GM23248 (cell line): Measurements from ENCODE around the gene USP17L12. TPM values are rescaled to one million over a fixed set of nuclear protein-coding genes. Genes with fewer than 3 reads are reported as not detected.
"Not testable (repeated sequence)": the region's sequence is repeated elsewhere in the genome, so short reads cannot be mapped to it uniquely, and the experiment has no call there.

Experiments
- DNase-seq: peaks from one replicate; pipeline ENCODE4 v3.0.0-alpha.2; 2015
- H2AFZ ChIP-seq: fragments of 200-600 bp; sonication (generic); 2 replicates; pipeline ENCODE4 v1.6.1; 2016; ENCODE audit warnings: antibody characterized with exemption
- H3F3A ChIP-seq: fragments of 200-600 bp; sonication (generic); 2 replicates; pipeline ENCODE4 v1.6.1; 2016; ENCODE audit warnings: mild to moderate bottlenecking, antibody characterized with exemption, mixed run types; ENCODE audit not compliant: insufficient read depth
- H3K27ac ChIP-seq: fragments of 200-600 bp; sonication (generic); 2 replicates; pipeline ENCODE4 v1.5.1; 2016; ENCODE audit warnings: mild to moderate bottlenecking
- H3K27me3 ChIP-seq: fragments of 200-600 bp; sonication (generic); replicated peaks from 2 replicates; pipeline ENCODE4 v1.6.1; 2016; ENCODE audit warnings: mild to moderate bottlenecking; ENCODE audit not compliant: insufficient read depth
- H3K36me3 ChIP-seq: fragments of 200-600 bp; sonication (generic); 2 replicates; pipeline ENCODE4 v1.6.1; 2016; ENCODE audit warnings: low read depth, mild to moderate bottlenecking
- H3K4me1 ChIP-seq: fragments of 200-600 bp; sonication (generic); 2 replicates; pipeline ENCODE4 v1.6.1; 2016; ENCODE audit warnings: mild to moderate bottlenecking; ENCODE audit not compliant: insufficient read depth
- H3K4me2 ChIP-seq: fragments of 200-600 bp; sonication (generic); one replicate; pipeline ENCODE4 v1.6.1; 2016; ENCODE audit warnings: mild to moderate bottlenecking; ENCODE audit not compliant: unreplicated experiment
- H3K4me3 ChIP-seq: fragments of 200-600 bp; sonication (generic); 2 replicates; pipeline ENCODE4 v1.5.1; 2016; ENCODE audit warnings: mild to moderate bottlenecking
- H3K79me2 ChIP-seq: fragments of 200-600 bp; sonication (generic); 2 replicates; pipeline ENCODE4 v1.6.1; 2016; ENCODE audit warnings: mild to moderate bottlenecking; ENCODE audit not compliant: insufficient read depth
- H3K9ac ChIP-seq: fragments of 200-600 bp; sonication (generic); 2 replicates; pipeline ENCODE4 v1.6.1; 2016; ENCODE audit warnings: mild to moderate bottlenecking
- H3K9me2 ChIP-seq: fragments of 200-600 bp; sonication (generic); 2 replicates; pipeline ENCODE4 v1.6.1; 2016; ENCODE audit warnings: mixed run types, mild to moderate bottlenecking, moderate library complexity; ENCODE audit not compliant: insufficient read depth
- H3K9me3 ChIP-seq: fragments of 200-600 bp; sonication (generic); one replicate; pipeline ENCODE4 v1.6.1; 2017; ENCODE audit warnings: low read depth
- H4K20me1 ChIP-seq: fragments of 200-600 bp; sonication (generic); 2 replicates; pipeline ENCODE4 v1.6.0; 2016; ENCODE audit not compliant: insufficient read depth
- WGBS, 2 experiments: methylation state at CpG; one replicate each; pipeline ENCODE4 v1.1.6; 2015 to 2017; ENCODE audit warnings: low lambda C conversion rate in 2 of 2, low coverage in 1 of 2; ENCODE audit errors: missing lambda C conversion rate in 2 of 2; 5-methylcytosine and 5-hydroxymethylcytosine counted together
- in situ Hi-C: fragments of 300-500 bp; cut with MboI; formaldehyde crosslinking; loops from 2 replicates; pipeline ENCODE4 v1.15.0; 2020
- polyA plus RNA-seq: library from polyadenylated mRNA; unstranded; fragments of >200 nt; fragmentation: Nextera tagmentation; extraction: Ambion mirVana; gene quantifications from 2 replicates; pipeline ENCODE4 v1.2.1, GENCODE V29; 2016
- total RNA-seq: library from RNA; depleted of rRNA; stranded (reverse); fragments of >200 nt; shearing (Covaris generic); gene quantifications from 2 replicates; pipeline ENCODE4 v1.2.3, GENCODE V29; 2014

Gene USP17L12
- total and polyA plus RNA-seq, 2 experiments from 2014 or later = not detected

DNA sequence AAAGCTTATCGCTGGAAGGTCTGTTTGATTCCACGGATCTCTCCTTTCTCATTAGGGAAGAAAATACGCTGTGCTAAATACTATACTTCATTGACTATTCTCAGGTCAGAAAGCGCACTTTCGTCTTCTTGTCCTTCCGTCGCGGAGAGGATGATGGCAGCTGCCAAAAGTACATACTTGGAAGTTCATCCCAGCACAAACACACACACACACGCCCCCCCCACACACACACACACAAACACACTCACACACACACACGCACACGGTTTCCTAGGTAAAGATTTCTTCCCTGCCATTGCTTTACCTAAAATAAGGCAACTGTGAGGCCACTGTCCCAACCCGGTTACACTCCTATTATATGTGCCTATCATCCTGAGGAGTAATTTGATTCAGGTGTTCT is 18.5 kb downstream of the USP17L12 start:
- WGBS, 2 experiments = 40% methylated on average over 3 to 4 of the region's 12 CpGs
- H2AFZ ChIP-seq, H3K4me3 ChIP-seq, H3F3A ChIP-seq, H3K79me2 ChIP-seq, H3K36me3 ChIP-seq, DNase-seq, H4K20me1 ChIP-seq, H3K27ac ChIP-seq, H3K9me2 ChIP-seq, H3K4me1 ChIP-seq, H3K27me3 ChIP-seq, H3K9me3 ChIP-seq, in situ Hi-C loops, H3K9ac ChIP-seq, H3K4me2 ChIP-seq: not testable (repeated sequence)

DNA sequence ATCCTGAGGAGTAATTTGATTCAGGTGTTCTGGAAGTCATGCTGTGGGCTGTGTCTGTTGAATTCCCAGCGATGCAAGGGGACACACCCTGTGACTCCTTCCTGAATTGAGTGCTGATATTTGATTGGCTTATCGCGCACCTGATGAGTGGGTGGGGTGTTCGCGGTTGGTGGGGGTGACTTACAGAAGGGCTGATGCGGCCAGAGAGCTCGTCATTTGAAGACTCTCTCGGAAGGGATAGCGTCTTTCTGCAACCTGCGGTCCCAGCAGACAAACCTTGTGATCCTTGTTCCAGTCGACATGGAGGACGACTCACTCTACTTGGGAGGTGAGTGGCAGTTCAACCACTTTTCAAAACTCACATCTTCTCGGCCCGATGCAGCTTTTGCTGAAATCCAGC is 23.6 kb downstream of the USP17L12 start, which contains the start of gene USP17L17:
Gene USP17L17 (plus strand): TSS at position 301 of the 400 bp plus-strand sequence. CDS start 0 bp downstream, at position 301.
- H3K9me2 ChIP-seq, H3K9me3 ChIP-seq, H3K4me1 ChIP-seq, in situ Hi-C loops, H3K4me2 ChIP-seq, H3K36me3 ChIP-seq, H3K27me3 ChIP-seq, H3K27ac ChIP-seq, H4K20me1 ChIP-seq, H2AFZ ChIP-seq, H3K79me2 ChIP-seq, H3K4me3 ChIP-seq, DNase-seq, H3K9ac ChIP-seq, H3F3A ChIP-seq: not testable (repeated sequence)
- WGBS, 2 experiments = 61 to 67% methylated on average over 12 of the region's 14 CpGs

DNA sequence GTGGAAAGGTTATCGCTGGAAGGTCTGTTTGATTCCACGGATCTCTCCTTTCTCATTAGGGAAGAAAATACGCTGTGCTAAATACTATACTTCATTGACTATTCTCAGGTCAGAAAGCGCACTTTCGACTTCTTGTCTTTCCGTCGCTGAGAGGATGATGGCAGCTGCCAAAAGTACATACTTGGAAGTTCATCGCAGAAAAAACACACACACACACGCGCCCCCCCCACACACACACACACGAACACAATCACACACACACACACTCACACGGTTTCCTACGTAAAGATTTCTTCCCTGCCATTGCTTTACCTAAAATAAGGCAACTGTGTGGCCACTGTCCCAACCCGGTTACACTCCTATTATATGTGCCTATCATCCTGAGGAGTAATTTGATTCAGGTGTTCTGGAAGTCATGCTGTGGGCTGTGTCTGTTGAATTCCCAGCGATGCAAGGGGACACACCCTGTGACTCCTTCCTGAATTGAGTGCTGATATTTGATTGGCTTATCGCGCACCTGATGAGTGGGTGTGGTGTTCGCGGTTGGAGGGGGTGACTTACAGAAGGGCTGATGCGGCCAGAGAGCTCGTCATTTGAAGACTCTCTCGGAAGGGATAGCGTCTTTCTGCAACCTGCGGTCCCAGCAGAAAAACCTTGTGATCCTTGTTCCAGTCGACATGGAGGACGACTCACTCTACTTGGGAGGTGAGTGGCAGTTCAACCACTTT is 28.2 kb downstream of the USP17L12 start, which contains the start of gene USP17L18:
Gene USP17L18 (plus strand): TSS at position 678 of the 728 bp plus-strand sequence. CDS start 0 bp downstream, at position 678.
- H2AFZ ChIP-seq, H3K4me3 ChIP-seq, H3K9me2 ChIP-seq, DNase-seq, H3F3A ChIP-seq, H4K20me1 ChIP-seq, in situ Hi-C loops, H3K9me3 ChIP-seq, H3K9ac ChIP-seq, H3K27me3 ChIP-seq, H3K4me1 ChIP-seq, H3K4me2 ChIP-seq, H3K79me2 ChIP-seq, H3K36me3 ChIP-seq, H3K27ac ChIP-seq: not testable (repeated sequence)
- WGBS, 2 experiments = 60% methylated on average over 17 to 18 of the region's 26 CpGs

DNA sequence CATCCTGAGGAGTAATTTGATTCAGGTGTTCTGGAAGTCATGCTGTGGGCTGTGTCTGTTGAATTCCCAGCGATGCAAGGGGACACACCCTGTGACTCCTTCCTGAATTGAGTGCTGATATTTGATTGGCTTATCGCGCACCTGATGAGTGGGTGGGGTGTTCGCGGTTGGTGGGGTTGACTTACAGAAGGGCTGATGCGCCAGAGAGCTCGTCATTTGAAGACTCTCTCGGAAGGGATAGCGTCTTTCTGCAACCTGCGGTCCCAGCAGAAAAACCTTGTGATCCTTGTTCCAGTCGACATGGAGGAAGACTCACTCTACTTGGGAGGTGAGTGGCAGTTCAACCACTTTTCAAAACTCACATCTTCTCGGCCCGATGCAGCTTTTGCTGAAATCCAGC is 33.1 kb downstream of the USP17L12 start, which contains the start of gene USP17L19:
Gene USP17L19 (plus strand): TSS at position 301 of the 400 bp plus-strand sequence. CDS start 0 bp downstream, at position 301.
- H3K9me2 ChIP-seq, H3F3A ChIP-seq, H2AFZ ChIP-seq, H3K4me3 ChIP-seq, H3K4me2 ChIP-seq, H3K27ac ChIP-seq, H4K20me1 ChIP-seq, H3K9ac ChIP-seq, H3K9me3 ChIP-seq, H3K36me3 ChIP-seq, H3K27me3 ChIP-seq, H3K79me2 ChIP-seq, H3K4me1 ChIP-seq, DNase-seq, in situ Hi-C loops: not testable (repeated sequence)
- no CpG with 5 or more reads among the region's 13 CpGs for WGBS, 2 experiments

DNA sequence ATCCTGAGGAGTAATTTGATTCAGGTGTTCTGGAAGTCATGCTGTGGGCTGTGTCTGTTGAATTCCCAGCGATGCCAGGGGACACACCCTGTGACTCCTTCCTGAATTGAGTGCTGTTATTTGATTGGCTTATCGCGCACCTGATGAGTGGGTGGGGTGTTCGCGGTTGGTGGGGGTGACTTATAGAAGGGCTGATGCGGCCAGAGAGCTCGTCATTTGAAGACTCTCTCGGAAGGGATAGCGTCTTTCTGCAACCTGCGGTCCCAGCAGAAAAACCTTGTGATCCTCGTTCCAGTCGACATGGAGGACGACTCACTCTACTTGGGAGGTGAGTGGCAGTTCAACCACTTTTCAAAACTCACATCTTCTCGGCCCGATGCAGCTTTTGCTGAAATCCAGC is 37.9 kb downstream of the USP17L12 start, which contains the start of gene USP17L20:
Gene USP17L20 (plus strand): TSS at position 301 of the 400 bp plus-strand sequence. CDS start 0 bp downstream, at position 301.
- H2AFZ ChIP-seq, H3K9ac ChIP-seq, H3K4me3 ChIP-seq, H3K9me2 ChIP-seq, H3K27ac ChIP-seq, H3K36me3 ChIP-seq, H3K79me2 ChIP-seq, H3F3A ChIP-seq, H3K9me3 ChIP-seq, H3K27me3 ChIP-seq, H3K4me2 ChIP-seq, in situ Hi-C loops, H3K4me1 ChIP-seq, DNase-seq, H4K20me1 ChIP-seq: not testable (repeated sequence)
- no CpG with 5 or more reads among the region's 15 CpGs for WGBS, 2 experiments

DNA sequence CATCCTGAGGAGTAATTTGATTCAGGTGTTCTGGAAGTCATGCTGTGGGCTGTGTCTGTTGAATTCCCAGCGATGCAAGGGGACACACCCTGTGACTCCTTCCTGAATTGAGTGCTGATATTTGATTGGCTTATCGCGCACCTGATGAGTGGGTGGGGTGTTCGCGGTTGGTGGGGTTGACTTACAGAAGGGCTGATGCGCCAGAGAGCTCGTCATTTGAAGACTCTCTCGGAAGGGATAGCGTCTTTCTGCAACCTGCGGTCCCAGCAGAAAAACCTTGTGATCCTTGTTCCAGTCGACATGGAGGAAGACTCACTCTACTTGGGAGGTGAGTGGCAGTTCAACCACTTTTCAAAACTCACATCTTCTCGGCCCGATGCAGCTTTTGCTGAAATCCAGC is 42.6 kb downstream of the USP17L12 start, which contains the start of gene USP17L21:
Gene USP17L21 (plus strand): TSS at position 301 of the 400 bp plus-strand sequence. CDS start 0 bp downstream, at position 301.
- H3K36me3 ChIP-seq, H3F3A ChIP-seq, H2AFZ ChIP-seq, H3K4me1 ChIP-seq, H3K79me2 ChIP-seq, H4K20me1 ChIP-seq, H3K9me2 ChIP-seq, H3K9me3 ChIP-seq, H3K4me3 ChIP-seq, H3K4me2 ChIP-seq, H3K27me3 ChIP-seq, DNase-seq, in situ Hi-C loops, H3K27ac ChIP-seq, H3K9ac ChIP-seq: not testable (repeated sequence)
- WGBS, 2 experiments = no CpG with 5 or more reads among the region's 13 CpGs

DNA sequence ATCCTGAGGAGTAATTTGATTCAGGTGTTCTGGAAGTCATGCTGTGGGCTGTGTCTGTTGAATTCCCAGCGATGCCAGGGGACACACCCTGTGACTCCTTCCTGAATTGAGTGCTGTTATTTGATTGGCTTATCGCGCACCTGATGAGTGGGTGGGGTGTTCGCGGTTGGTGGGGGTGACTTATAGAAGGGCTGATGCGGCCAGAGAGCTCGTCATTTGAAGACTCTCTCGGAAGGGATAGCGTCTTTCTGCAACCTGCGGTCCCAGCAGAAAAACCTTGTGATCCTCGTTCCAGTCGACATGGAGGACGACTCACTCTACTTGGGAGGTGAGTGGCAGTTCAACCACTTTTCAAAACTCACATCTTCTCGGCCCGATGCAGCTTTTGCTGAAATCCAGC is 47.4 kb downstream of the USP17L12 start, which contains the start of gene USP17L22:
Gene USP17L22 (plus strand): TSS at position 301 of the 400 bp plus-strand sequence. CDS start 0 bp downstream, at position 301.
- WGBS, 2 experiments = no CpG with 5 or more reads among the region's 15 CpGs
- H3K4me3 ChIP-seq, H3K9me3 ChIP-seq, H3K4me1 ChIP-seq, in situ Hi-C loops, H4K20me1 ChIP-seq, DNase-seq, H3K36me3 ChIP-seq, H3K9ac ChIP-seq, H2AFZ ChIP-seq, H3K27ac ChIP-seq, H3K4me2 ChIP-seq, H3F3A ChIP-seq, H3K9me2 ChIP-seq, H3K27me3 ChIP-seq, H3K79me2 ChIP-seq: not testable (repeated sequence)
